Measurements from ENCODE around the gene SLCO3A1. TPM values are rescaled to one million over a fixed set of nuclear protein-coding genes. Genes with fewer than 3 reads are reported as not detected.

The SLCO3A1 gene
- total RNA-seq, 2 donors from 2014 or later, result 8.2 to 13.6 TPM

GRCh38 chr15:91891101-91891500 lies 37.6 kb downstream of the SLCO3A1 start:
- Mint-ChIP-seq H3K36me3 (ENCODE audit: insufficient read depth in 2 of 2) (peaks cover 2% of the 10 kb centered on the region in 2 donors), H3K4me3 (no peak overlapping the region), H3K9me3 (peaks cover 0 to 2% of the 10 kb centered on the region in 2 donors), H3K27ac (no peak overlapping the region), H3K27me3 (ENCODE audit: low read depth) (no peaks in the 10 kb centered on the region), H3K4me1 (ENCODE audit: low read depth) (peaks cover 13% of the 10 kb centered on the region)
- DNase-seq, result no peak
- no peak for ATAC-seq (replicated peaks in 1 of 2)

- H3K4me1 Mint-ChIP-seq (ENCODE audit: low read depth), result peaks cover 12% of the 10 kb centered on the region
- H3K36me3 Mint-ChIP-seq (ENCODE audit: insufficient read depth in 2 of 2), result peaks cover 2% of the 10 kb centered on the region in 2 donors
- no peak for ATAC-seq (replicated peaks in 1 of 2)
- DNase-seq, result no peak
- H3K4me3 Mint-ChIP-seq, result no peak overlapping the region
- H3K27me3 Mint-ChIP-seq (ENCODE audit: low read depth), result no peaks in the 10 kb centered on the region
- peaks cover 0 to 2% of the 10 kb centered on the region in 2 donors for H3K9me3 Mint-ChIP-seq
- H3K27ac Mint-ChIP-seq, result no peak overlapping the region
Measured at GRCh38 chr15:91891788-91892345, 38.4 kb downstream of the SLCO3A1 start.

DNA sequence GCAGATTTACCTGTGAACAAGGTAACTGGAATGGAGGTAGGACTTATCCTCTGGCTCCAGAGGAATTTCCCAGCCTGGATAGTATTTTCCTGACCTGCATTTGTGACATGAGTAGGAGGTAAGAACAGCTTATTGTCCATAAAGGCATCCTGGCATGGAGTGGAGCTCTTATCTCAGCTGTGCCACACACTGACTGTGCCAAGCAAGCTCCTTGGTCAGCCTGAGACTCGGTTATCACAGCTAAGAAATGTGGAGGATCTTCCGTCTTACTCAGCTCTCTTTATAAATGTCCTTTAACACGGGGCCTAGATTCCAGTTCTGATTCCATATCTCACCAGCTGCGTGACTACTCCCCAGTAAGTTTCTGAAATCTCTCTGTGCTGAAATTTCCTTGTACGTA lies 38.9 kb downstream of the SLCO3A1 start:
- Mint-ChIP-seq H3K4me1 (ENCODE audit: low read depth) (peaks cover 6% of the 10 kb centered on the region), H3K27ac (no peak overlapping the region)

GRCh38 chr15:91894606-91895005 lies 41.1 kb downstream of the SLCO3A1 start:
- Mint-ChIP-seq H3K4me3 (no peak overlapping the region), H3K36me3 (ENCODE audit: insufficient read depth in 2 of 2) (peaks cover 2% of the 10 kb centered on the region in 2 donors), H3K4me1 (ENCODE audit: low read depth) (peaks cover 6% of the 10 kb centered on the region), H3K9me3 (peaks cover 0 to 2% of the 10 kb centered on the region in 2 donors), H3K27me3 (ENCODE audit: low read depth) (no peaks in the 10 kb centered on the region), H3K27ac (no peak overlapping the region)
- DNase-seq (no peak), ATAC-seq (replicated peaks in 1 of 2) (no peak)

More for the DNA sequence above, 38.9 kb downstream of the SLCO3A1 start:
- ATAC-seq (replicated peaks in 1 of 2), result no peak
- Mint-ChIP-seq H3K4me3 (no peak overlapping the region), H3K27me3 (ENCODE audit: low read depth) (no peaks in the 10 kb centered on the region), H3K9me3 (peaks cover 0 to 2% of the 10 kb centered on the region in 2 donors), H3K36me3 (ENCODE audit: insufficient read depth in 2 of 2) (peaks cover 2% of the 10 kb centered on the region in 2 donors)
- DNase-seq, result no peak

DNA sequence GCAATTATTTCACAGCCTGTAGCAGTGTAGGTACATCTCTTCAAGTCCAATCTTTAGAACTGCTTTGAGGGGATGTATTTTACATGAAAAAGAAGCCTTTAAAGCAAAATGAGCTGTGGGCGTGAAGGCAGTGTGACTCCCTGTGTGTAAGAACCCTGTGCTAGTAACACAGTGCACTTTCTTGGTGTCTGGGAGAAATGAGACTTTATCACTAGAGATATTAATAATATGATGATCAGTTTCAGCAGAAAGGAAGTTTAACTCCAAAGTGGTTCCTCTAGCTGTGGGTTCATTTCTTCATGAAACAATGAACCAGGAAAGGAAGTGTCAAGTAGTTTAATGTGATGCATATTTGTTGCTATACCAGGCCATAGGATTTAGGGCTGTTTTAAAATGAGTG lies 41.5 kb downstream of the SLCO3A1 start:
- Mint-ChIP-seq H3K27me3 (ENCODE audit: low read depth) (no peaks in the 10 kb centered on the region), H3K36me3 (ENCODE audit: insufficient read depth in 2 of 2) (peaks cover 2% of the 10 kb centered on the region in 2 donors), H3K27ac (no peak overlapping the region), H3K9me3 (peaks cover 0 to 2% of the 10 kb centered on the region in 2 donors), H3K4me1 (ENCODE audit: low read depth) (peaks cover 6% of the 10 kb centered on the region), H3K4me3 (no peak overlapping the region)
- DNase-seq (no peak), ATAC-seq (replicated peaks in 1 of 2) (no peak)

DNA sequence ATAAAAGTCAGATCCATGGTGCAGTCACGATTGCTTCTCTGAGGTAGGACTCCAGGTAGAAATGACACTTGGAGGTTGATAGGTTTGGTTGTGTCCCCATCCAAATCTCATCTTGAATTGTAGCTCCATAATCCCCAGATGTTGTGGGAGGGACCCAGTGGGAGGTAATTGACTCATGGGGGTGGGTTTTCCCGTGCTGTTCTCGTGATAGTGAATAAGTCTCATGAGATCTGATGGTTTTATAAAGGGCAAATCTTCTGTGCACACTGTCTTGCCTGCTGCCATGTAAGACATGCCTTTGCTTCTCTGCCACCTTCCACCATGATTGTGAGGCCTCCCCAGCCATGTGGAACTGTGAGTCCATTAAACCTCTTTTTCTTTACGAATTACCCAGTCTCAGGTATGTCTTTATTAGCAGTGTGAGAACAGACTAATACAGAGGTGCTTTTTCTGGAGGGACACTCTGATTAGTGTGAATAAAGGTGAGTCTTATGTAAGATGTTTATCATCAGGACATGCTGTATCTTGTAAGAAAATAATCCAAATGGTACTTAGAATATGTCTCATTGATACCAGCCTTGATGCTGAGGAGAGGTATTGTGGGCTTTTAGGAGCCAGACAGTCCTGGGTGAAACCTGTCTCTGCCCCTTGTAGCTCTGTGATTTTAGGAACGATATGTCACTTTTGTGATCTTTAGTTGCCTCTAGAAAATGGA lies 43.0 kb downstream of the SLCO3A1 start:
- no peak overlapping the region for H3K27ac Mint-ChIP-seq

DNA sequence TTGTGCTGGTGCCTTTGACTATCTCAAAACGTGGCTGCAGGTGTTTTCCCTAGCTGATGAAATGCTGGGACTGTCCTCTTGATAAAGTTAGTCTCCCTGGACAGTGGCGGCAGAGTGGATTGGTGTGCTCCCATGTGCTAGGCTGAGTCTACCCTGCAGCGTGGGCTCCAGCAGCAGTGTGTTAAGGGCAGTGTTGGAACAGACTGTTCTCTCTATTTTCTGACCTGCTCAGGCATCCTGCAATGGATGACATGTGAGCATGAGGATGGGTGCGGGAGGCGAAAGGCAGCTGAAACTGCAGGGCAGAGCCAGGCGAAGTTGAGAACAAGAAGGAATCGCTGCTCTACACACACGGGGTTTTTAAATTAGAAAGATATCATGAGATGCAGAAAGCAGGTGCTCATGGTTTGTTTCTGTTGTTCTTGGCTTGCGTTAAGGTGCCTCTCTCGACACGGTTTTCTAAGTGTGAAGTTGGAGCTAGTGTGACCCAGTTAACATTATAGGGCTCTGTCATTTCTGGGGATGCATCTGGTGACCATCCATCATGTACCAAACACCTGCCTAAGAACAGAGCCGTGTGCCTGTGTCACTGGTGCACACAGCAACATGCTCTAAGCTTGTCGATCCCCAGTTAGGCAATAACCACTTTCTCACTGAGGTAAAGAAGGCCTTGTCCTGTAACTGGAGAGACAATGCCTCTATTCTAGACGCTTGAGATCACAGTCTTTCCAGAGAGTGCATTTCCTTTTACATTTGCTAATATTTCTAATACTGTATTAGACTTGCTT lies 44.3 kb downstream of the SLCO3A1 start:
- ATAC-seq (replicated peaks in 1 of 2) (no peak), DNase-seq (no peak)
- Mint-ChIP-seq H3K27me3 (ENCODE audit: low read depth) (no peaks in the 10 kb centered on the region), H3K4me3 (no peak overlapping the region), H3K4me1 (ENCODE audit: low read depth) (peaks cover 6% of the 10 kb centered on the region), H3K9me3 (peaks cover 6 to 10% of the 10 kb centered on the region in 2 donors), H3K36me3 (ENCODE audit: insufficient read depth in 2 of 2) (peaks cover 4 to 8% of the 10 kb centered on the region in 2 donors), H3K27ac (no peak overlapping the region)

More for the DNA sequence above, 43.0 kb downstream of the SLCO3A1 start:
- H3K9me3 Mint-ChIP-seq, result peaks cover 4 to 6% of the 10 kb centered on the region in 2 donors
- no peak overlapping the region for H3K4me3 Mint-ChIP-seq
- peaks cover 6% of the 10 kb centered on the region for H3K4me1 Mint-ChIP-seq (ENCODE audit: low read depth)
- H3K27me3 Mint-ChIP-seq (ENCODE audit: low read depth), result no peaks in the 10 kb centered on the region
- no peak for DNase-seq
- no peak for ATAC-seq (replicated peaks in 1 of 2)
- H3K36me3 Mint-ChIP-seq (ENCODE audit: insufficient read depth in 2 of 2), result peaks cover 2 to 4% of the 10 kb centered on the region in 2 donors

DNA sequence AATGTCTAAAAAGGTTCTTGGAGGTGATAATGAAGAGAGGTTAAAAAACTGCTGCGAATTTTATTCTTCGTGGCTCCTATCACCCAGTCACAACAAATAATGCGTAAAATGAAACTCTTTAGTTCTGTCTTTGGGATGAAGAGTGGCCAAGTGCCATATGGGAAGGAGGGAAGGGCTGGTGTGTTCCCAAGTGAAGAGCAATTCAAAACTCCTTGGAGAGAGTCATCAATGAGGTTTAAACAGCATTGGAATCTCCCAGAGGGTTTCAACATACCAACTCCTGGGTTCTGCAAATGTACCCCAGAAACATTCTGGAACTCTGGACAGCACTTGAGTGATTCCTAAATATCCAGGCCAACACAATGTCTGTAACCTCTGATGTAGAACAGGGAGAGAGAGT lies 45.3 kb downstream of the SLCO3A1 start:
- H3K27me3 Mint-ChIP-seq (ENCODE audit: low read depth), result no peaks in the 10 kb centered on the region
- peaks cover 4 to 8% of the 10 kb centered on the region in 2 donors for H3K36me3 Mint-ChIP-seq (ENCODE audit: insufficient read depth in 2 of 2)
- peaks cover 8 to 9% of the 10 kb centered on the region in 2 donors for H3K9me3 Mint-ChIP-seq
- no peak overlapping the region for H3K27ac Mint-ChIP-seq
- H3K4me1 Mint-ChIP-seq (ENCODE audit: low read depth), result peaks cover 6% of the 10 kb centered on the region
- H3K4me3 Mint-ChIP-seq, result no peak overlapping the region
- ATAC-seq (replicated peaks in 1 of 2) (no peak), DNase-seq (no peak)

GRCh38 chr15:91904942-91905341 lies 51.4 kb downstream of the SLCO3A1 start:
- Mint-ChIP-seq H3K27ac (no peak overlapping the region), H3K27me3 (ENCODE audit: low read depth) (no peaks in the 10 kb centered on the region), H3K36me3 (ENCODE audit: insufficient read depth in 2 of 2) (peaks cover 4 to 5% of the 10 kb centered on the region in 2 donors)

DNA sequence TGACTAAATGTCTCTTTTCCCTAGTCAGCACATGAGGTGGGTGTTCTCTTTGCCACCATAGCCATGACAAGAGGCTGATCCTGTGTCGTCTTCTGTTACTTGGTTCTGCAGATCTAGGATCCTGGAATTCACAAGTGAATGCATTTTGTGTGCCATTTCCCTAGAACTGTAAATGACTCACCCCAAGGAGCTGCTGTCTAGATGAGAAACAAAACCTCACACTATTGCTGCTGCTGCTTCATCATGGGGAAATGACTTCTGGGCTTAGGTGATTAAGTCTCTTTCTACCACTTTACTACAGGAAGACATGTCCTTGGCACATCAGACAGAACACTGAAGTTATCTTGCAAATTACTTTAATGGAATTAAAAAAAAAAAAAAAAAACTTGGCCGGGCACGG lies 54.9 kb downstream of the SLCO3A1 start:
- no peak overlapping the region for H3K4me3 Mint-ChIP-seq
- peak; percentile 51 to 67 for ATAC-seq (replicated peaks in 1 of 2)
- peaks cover 6% of the 10 kb centered on the region for H3K4me1 Mint-ChIP-seq (ENCODE audit: low read depth)
- H3K9me3 Mint-ChIP-seq, result peaks cover 0 to 2% of the 10 kb centered on the region in 2 donors
- H3K27me3 Mint-ChIP-seq (ENCODE audit: low read depth), result no peaks in the 10 kb centered on the region
- H3K27ac Mint-ChIP-seq, result peak overlapping the region; percentile 55
- H3K36me3 Mint-ChIP-seq (ENCODE audit: insufficient read depth in 2 of 2), result no peaks in the 10 kb centered on the region
- no peak for DNase-seq

More at GRCh38 chr15:91904942-91905341, 51.4 kb downstream of the SLCO3A1 start:
- DNase-seq (no peak), ATAC-seq (replicated peaks in 1 of 2) (no peak)
- Mint-ChIP-seq H3K9me3 (peaks cover 8 to 9% of the 10 kb centered on the region in 2 donors), H3K4me3 (no peak overlapping the region), H3K4me1 (ENCODE audit: low read depth) (peaks cover 6% of the 10 kb centered on the region)

DNA sequence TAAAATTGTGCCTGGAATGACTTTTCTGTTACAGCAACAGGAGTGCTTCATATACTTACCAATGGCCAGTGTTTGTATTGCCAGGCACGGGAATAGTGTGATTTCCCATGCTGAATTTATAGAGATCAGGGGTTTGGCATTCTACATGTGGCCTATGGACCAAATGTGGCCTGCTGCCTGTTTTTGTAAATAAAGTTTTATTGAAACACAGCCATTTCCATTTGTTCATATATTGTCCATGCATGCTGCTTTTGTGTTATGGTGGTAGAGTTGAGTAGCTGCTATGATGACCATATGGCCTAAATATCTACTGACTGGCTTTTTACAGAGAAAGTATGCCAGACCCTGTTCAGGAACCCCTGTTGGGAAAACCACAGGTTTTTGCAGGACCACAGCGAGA lies 55.6 kb downstream of the SLCO3A1 start:
- H3K27ac Mint-ChIP-seq, result no peak overlapping the region
- no peaks in the 10 kb centered on the region for H3K9me3 Mint-ChIP-seq
- DNase-seq, result no peak
- no peaks in the 10 kb centered on the region for H3K27me3 Mint-ChIP-seq (ENCODE audit: low read depth)
- no peak for ATAC-seq (replicated peaks in 1 of 2)
- H3K36me3 Mint-ChIP-seq (ENCODE audit: insufficient read depth in 2 of 2), result no peaks in the 10 kb centered on the region
- peaks cover 6% of the 10 kb centered on the region for H3K4me1 Mint-ChIP-seq (ENCODE audit: low read depth)
- H3K4me3 Mint-ChIP-seq, result no peak overlapping the region

DNA sequence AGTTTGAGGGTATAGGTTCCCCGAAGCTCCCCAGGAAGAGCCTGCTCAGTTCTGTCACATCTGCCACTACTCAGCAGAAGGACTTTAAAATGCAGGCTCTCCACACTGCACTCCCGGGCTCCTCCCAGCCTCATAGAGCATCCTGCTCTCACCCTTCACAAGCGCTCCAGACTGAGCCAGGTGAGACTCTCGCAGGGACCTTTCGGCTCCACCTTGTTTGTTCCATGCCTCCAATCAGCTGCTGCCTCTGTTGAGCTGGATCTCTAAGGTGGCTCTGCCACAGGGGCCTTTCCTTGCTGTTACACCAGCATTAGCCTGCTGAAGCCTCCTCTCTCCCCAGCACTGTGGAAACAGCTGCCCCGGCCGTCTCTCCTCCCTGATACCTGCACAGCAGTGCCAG lies 56.1 kb downstream of the SLCO3A1 start:
- Mint-ChIP-seq H3K4me3 (no peak overlapping the region), H3K4me1 (ENCODE audit: low read depth) (peaks cover 6% of the 10 kb centered on the region)

GRCh38 chr15:91911844-91912243 lies 58.3 kb downstream of the SLCO3A1 start:
- no peak overlapping the region for H3K27ac Mint-ChIP-seq
- no peaks in the 10 kb centered on the region for H3K36me3 Mint-ChIP-seq (ENCODE audit: insufficient read depth in 2 of 2)
- H3K4me3 Mint-ChIP-seq, result no peak overlapping the region
- DNase-seq (no peak), ATAC-seq (replicated peaks in 1 of 2) (no peak)
- peaks cover 6% of the 10 kb centered on the region for H3K4me1 Mint-ChIP-seq (ENCODE audit: low read depth)
- no peaks in the 10 kb centered on the region for H3K9me3 Mint-ChIP-seq
- H3K27me3 Mint-ChIP-seq (ENCODE audit: low read depth), result no peaks in the 10 kb centered on the region

More for the DNA sequence above, 56.1 kb downstream of the SLCO3A1 start:
- Mint-ChIP-seq H3K9me3 (no peaks in the 10 kb centered on the region), H3K27ac (no peak overlapping the region), H3K27me3 (ENCODE audit: low read depth) (no peaks in the 10 kb centered on the region), H3K36me3 (ENCODE audit: insufficient read depth in 2 of 2) (no peaks in the 10 kb centered on the region)
- ATAC-seq (replicated peaks in 1 of 2) (no peak), DNase-seq (no peak)
